Trophoblast cell (in vitro differentiated cells and primary cell): ENCODE data around the gene SLC29A2.
A peak's percentile ranks its signal among the peaks of the same experiment; 100 is the strongest.

ENCODE experiments used
- DNase-seq, 2 donors: peaks; one replicate each; pipeline ENCODE4 v3.0.0-alpha.2; 2016
- H2AFZ ChIP-seq: 2 replicates; pipeline ENCODE4 v1.6.1; 2013; ENCODE audit warnings: low read length, moderate library complexity, mild to moderate bottlenecking; ENCODE audit not compliant: insufficient read depth, poor library complexity
- H2AK5ac ChIP-seq: 2 replicates; pipeline ENCODE4 v1.6.1; 2013; ENCODE audit warnings: mild to moderate bottlenecking, low read length
- H2BK120ac ChIP-seq: 2 replicates; pipeline ENCODE4 v1.6.1; 2013; ENCODE audit warnings: low read length, mild to moderate bottlenecking, moderate library complexity; ENCODE audit not compliant: insufficient read depth, poor library complexity
- H2BK12ac ChIP-seq: 2 replicates; pipeline ENCODE4 v1.6.1; 2013; ENCODE audit warnings: mild to moderate bottlenecking, low read length, moderate library complexity
- H2BK5ac ChIP-seq: 2 replicates; pipeline ENCODE4 v1.6.1; 2013; ENCODE audit warnings: low read length, low read depth, moderate library complexity, mild to moderate bottlenecking; ENCODE audit not compliant: poor library complexity
- H3K14ac ChIP-seq: 2 replicates; pipeline ENCODE4 v1.6.1; 2013; ENCODE audit warnings: mild to moderate bottlenecking, low read length
- H3K18ac ChIP-seq: 2 replicates; pipeline ENCODE4 v1.6.1; 2013; ENCODE audit warnings: mild to moderate bottlenecking, low read length
- H3K23ac ChIP-seq: 2 replicates; pipeline ENCODE4 v1.6.1; 2013; ENCODE audit warnings: low read length
- H3K27ac ChIP-seq: 2 replicates; pipeline ENCODE4 v1.5.1; 2013; ENCODE audit warnings: low read depth, mild to moderate bottlenecking, inconsistent platforms, low read length, moderate library complexity
- H3K27me3 ChIP-seq: 2 replicates; pipeline ENCODE4 v1.6.1; 2013; ENCODE audit warnings: inconsistent platforms, mild to moderate bottlenecking, low read length, moderate library complexity; ENCODE audit not compliant: insufficient read depth
- H3K36me3 ChIP-seq, 2 experiments: 1 replicate in 1 of 2; 2 replicates in 1 of 2; pipeline ENCODE4 v1.6.1; 2013; ENCODE audit warnings: low read length in 2 of 2, mild to moderate bottlenecking in 2 of 2, moderate library complexity in 1 of 2; ENCODE audit not compliant: insufficient read depth in 2 of 2, control insufficient read depth in 1 of 2
- H3K4ac ChIP-seq: 2 replicates; pipeline ENCODE4 v1.6.1; 2013; ENCODE audit warnings: low read depth, mild to moderate bottlenecking, low read length, moderate library complexity
- H3K4me1 ChIP-seq, 2 experiments: 1 replicate in 1 of 2; 2 replicates in 1 of 2; pipeline ENCODE4 v1.6.1; 2013; ENCODE audit warnings: low read length in 2 of 2, mild to moderate bottlenecking in 2 of 2, moderate library complexity in 1 of 2; ENCODE audit not compliant: insufficient read depth in 2 of 2, control insufficient read depth in 1 of 2
- H3K4me2 ChIP-seq: 2 replicates; pipeline ENCODE4 v1.6.1; 2013; ENCODE audit warnings: inconsistent platforms, mild to moderate bottlenecking, low read length, moderate library complexity
- H3K4me3 ChIP-seq: 2 replicates; pipeline ENCODE4 v1.5.1; 2013; ENCODE audit warnings: mild to moderate bottlenecking, low read depth, low read length, inconsistent platforms
- H3K79me1 ChIP-seq: one replicate; pipeline ENCODE4 v1.6.1; 2013; ENCODE audit warnings: low read length
- H3K79me2 ChIP-seq: 2 replicates; pipeline ENCODE4 v1.6.1; 2013; ENCODE audit warnings: low read length, mild to moderate bottlenecking; ENCODE audit not compliant: control insufficient read depth, insufficient read depth, poor library complexity
- H3K9ac ChIP-seq: 2 replicates; pipeline ENCODE4 v1.6.1; 2013; ENCODE audit warnings: mild to moderate bottlenecking, low read length
- H3K9me3 ChIP-seq: 2 replicates; pipeline ENCODE4 v1.6.1; 2013; ENCODE audit warnings: low read depth, mild to moderate bottlenecking, control low read depth, inconsistent platforms, low read length; ENCODE audit not compliant: insufficient read depth
- H4K12ac ChIP-seq: 2 replicates; pipeline ENCODE4 v1.6.1; 2013; ENCODE audit warnings: low read depth, mild to moderate bottlenecking, low read length, moderate library complexity
- H4K8ac ChIP-seq: 2 replicates; pipeline ENCODE4 v1.6.1; 2013; ENCODE audit warnings: low read depth, mild to moderate bottlenecking, low read length, moderate library complexity
- H4K91ac ChIP-seq: one replicate; pipeline ENCODE4 v1.6.1; 2013; ENCODE audit warnings: low read depth, mild to moderate bottlenecking, low read length, moderate library complexity
- WGBS: extraction: QIAGEN DNeasy Blood & Tissue Kit; methylation state at CpG from one replicate; pipeline ENCODE4 v1.1.7; 2013; ENCODE audit warnings: missing lambda C conversion rate; ENCODE audit not compliant: insufficient read length, insufficient coverage; ENCODE audit errors: extremely low coverage; 5-methylcytosine and 5-hydroxymethylcytosine counted together

The SLC29A2 gene

GRCh38 chr11:66409226-66409625, 37.7 kb upstream of the SLC29A2 start:
- H2BK12ac ChIP-seq = no peak overlapping the region
- peak overlapping the region; percentile 93 for H3K4me2 ChIP-seq
- H3K79me2 ChIP-seq = no peaks in the 10 kb centered on the region
- no peak overlapping the region for H4K8ac ChIP-seq
- H3K27me3 ChIP-seq = no peaks in the 10 kb centered on the region
- no peak overlapping the region for H2AK5ac ChIP-seq
- WGBS = no CpG with 5 or more reads among the region's 15 CpGs
- no peak overlapping the region for H3K27ac ChIP-seq
- no peak overlapping the region for H4K12ac ChIP-seq
- no peak overlapping the region for H3K4me3 ChIP-seq
- H3K4ac ChIP-seq = no peak overlapping the region
- H3K79me1 ChIP-seq = no peaks in the 10 kb centered on the region
- no peak overlapping the region for H2BK5ac ChIP-seq
- peaks cover 0 to 2% of the 10 kb centered on the region in 2 experiments for H3K4me1 ChIP-seq
- no peak overlapping the region for H3K9ac ChIP-seq
- H3K18ac ChIP-seq = no peak overlapping the region
- H3K9me3 ChIP-seq = peaks cover 2% of the 10 kb centered on the region
- no peak overlapping the region for H3K14ac ChIP-seq
- DNase-seq = no peak
- H3K36me3 ChIP-seq = no peaks in the 10 kb centered on the region
- H2AFZ ChIP-seq = no peak overlapping the region
- H3K23ac ChIP-seq = no peak overlapping the region
- no peak overlapping the region for H2BK120ac ChIP-seq
- H4K91ac ChIP-seq = no peak overlapping the region

- Histone ChIP-seq H3K4me3 (peak overlapping the region; percentile 58), H3K27me3 (no peaks in the 10 kb centered on the region), H3K79me1 (no peaks in the 10 kb centered on the region), H4K91ac (no peak overlapping the region), H2BK12ac (no peak overlapping the region), H3K14ac (no peak overlapping the region), H2BK5ac (no peak overlapping the region), H3K18ac (no peak overlapping the region), H3K23ac (no peak overlapping the region), H3K79me2 (no peaks in the 10 kb centered on the region), H4K12ac (no peak overlapping the region), H3K36me3 (no peaks in the 10 kb centered on the region), H2BK120ac (no peak overlapping the region), H2AFZ (peak overlapping the region; percentile 46), H3K27ac (no peak overlapping the region), H3K9ac (peak overlapping the region; percentile 36), H3K4me1 (peaks cover 0 to 2% of the 10 kb centered on the region in 2 experiments), H2AK5ac (no peak overlapping the region), H4K8ac (no peak overlapping the region), H3K4me2 (peak overlapping the region; percentile 93), H3K9me3 (peaks cover 2% of the 10 kb centered on the region), H3K4ac (no peak overlapping the region)
- peak; percentile 69 to 94 for DNase-seq
- WGBS = no CpG with 5 or more reads among the region's 63 CpGs
Measured at GRCh38 chr11:66408488-66409214, 37.1 kb upstream of the SLC29A2 start.

GRCh38 chr11:66407651-66408050, 36.1 kb upstream of the SLC29A2 start:
- Histone ChIP-seq H3K27ac (no peak overlapping the region), H2AK5ac (no peak overlapping the region), H3K9ac (no peak overlapping the region), H2BK120ac (no peak overlapping the region), H4K91ac (no peak overlapping the region), H3K23ac (no peak overlapping the region), H3K4me2 (no peak overlapping the region), H3K79me1 (no peaks in the 10 kb centered on the region), H3K79me2 (no peaks in the 10 kb centered on the region), H3K4ac (no peak overlapping the region), H3K4me3 (no peak overlapping the region), H2AFZ (no peak overlapping the region), H3K18ac (no peak overlapping the region), H3K27me3 (no peaks in the 10 kb centered on the region), H3K4me1 (peaks cover 0 to 2% of the 10 kb centered on the region in 2 experiments), H3K14ac (no peak overlapping the region), H4K12ac (no peak overlapping the region), H2BK12ac (no peak overlapping the region), H3K9me3 (peaks cover 2% of the 10 kb centered on the region), H2BK5ac (no peak overlapping the region), H4K8ac (no peak overlapping the region), H3K36me3 (no peaks in the 10 kb centered on the region)
- DNase-seq = no peak
- WGBS = no CpG with 5 or more reads among the region's 5 CpGs

- Histone ChIP-seq H3K23ac (no peak overlapping the region), H2BK120ac (no peak overlapping the region), H3K27ac (no peak overlapping the region), H4K12ac (no peak overlapping the region), H3K18ac (no peak overlapping the region), H3K4me2 (no peak overlapping the region), H3K27me3 (no peaks in the 10 kb centered on the region), H3K4ac (no peak overlapping the region), H3K4me1 (no peaks in the 10 kb centered on the region), H3K36me3 (no peaks in the 10 kb centered on the region), H3K9me3 (no peaks in the 10 kb centered on the region), H3K79me1 (no peaks in the 10 kb centered on the region), H2AK5ac (no peak overlapping the region), H3K9ac (no peak overlapping the region), H3K4me3 (no peak overlapping the region), H3K79me2 (no peaks in the 10 kb centered on the region), H2BK12ac (no peak overlapping the region), H2BK5ac (no peak overlapping the region), H2AFZ (no peak overlapping the region), H4K91ac (no peak overlapping the region), H3K14ac (no peak overlapping the region), H4K8ac (no peak overlapping the region)
- no peak for DNase-seq
- WGBS = no CpG with 5 or more reads among the region's 3 CpGs
Measured at GRCh38 chr11:66393954-66394353, 22.4 kb upstream of the SLC29A2 start.
